Type B pancreatic cell (in vitro differentiated cells): ENCODE measurements around the gene MSH5. TPM values are rescaled to one million over a fixed set of nuclear protein-coding genes. Genes with fewer than 3 reads are reported as not detected.
"Not testable (repeated sequence)": the region's sequence is repeated elsewhere in the genome, so short reads cannot be mapped to it uniquely, and the experiment has no call there.

Experiments used
- DNase-seq: peaks from one replicate; pipeline ENCODE4 v3.0.0; 2021; ENCODE audit warnings: mixed read lengths; ENCODE audit not compliant: unreplicated experiment; ENCODE audit errors: extremely low spot score
- H3K27ac Mint-ChIP-seq: 2 replicates; pipeline ENCODE4 v1.8.0; 2021; ENCODE audit warnings: mild to moderate bottlenecking, mixed read lengths
- H3K27me3 Mint-ChIP-seq: 2 replicates; pipeline ENCODE4 v1.8.0; 2021; ENCODE audit warnings: mixed read lengths
- H3K36me3 Mint-ChIP-seq: 2 replicates; pipeline ENCODE4 v1.8.0; 2021; ENCODE audit warnings: mixed read lengths
- H3K4me1 Mint-ChIP-seq: one replicate; pipeline ENCODE4 v1.8.0; 2021; ENCODE audit warnings: mixed read lengths; ENCODE audit not compliant: unreplicated experiment
- H3K4me3 Mint-ChIP-seq: 2 replicates; pipeline ENCODE4 v1.8.0; 2021; ENCODE audit warnings: mild to moderate bottlenecking, mixed read lengths
- H3K9me3 Mint-ChIP-seq: 2 replicates; pipeline ENCODE4 v1.8.0; 2021; ENCODE audit warnings: mixed read lengths
- CTCF ChIP-seq: fragments of 200-600 bp; sonication (generic); conservative IDR thresholded peaks from 2 replicates; pipeline ENCODE4 v1.5.0; 2021; ENCODE audit warnings: antibody characterized with exemption, mild to moderate bottlenecking
- total RNA-seq: library from RNA; stranded (reverse); gene quantifications from 2 replicates; pipeline ENCODE4 v1.2.1, GENCODE V29; 2021; ENCODE audit warnings: low replicate concordance

The MSH5 gene
- total RNA-seq, 1 donor from 2014 or later, result 46.7 TPM

- peaks cover 15% of the 10 kb centered on the region for H3K4me1 Mint-ChIP-seq
- H3K36me3 Mint-ChIP-seq, result peaks cover 8% of the 10 kb centered on the region
- no peak for TF ChIP-seq CTCF
- H3K4me3 Mint-ChIP-seq, result peak overlapping the region; percentile 99
- H3K27me3 Mint-ChIP-seq, result no peaks in the 10 kb centered on the region
- H3K9me3 Mint-ChIP-seq, result no peaks in the 10 kb centered on the region
- no peak for DNase-seq
- H3K27ac Mint-ChIP-seq, result peak overlapping the region; percentile 99
These were observed 55.2 kb downstream of the MSH5 start for GRCh38 chr6:31794866-31795615.

- Mint-ChIP-seq H3K27ac (peak within 1 kb of the TSS; percentile 99), H3K36me3 (peaks cover 5% of the 10 kb centered on the region), H3K4me3 (peak within 1 kb of the TSS; percentile 99), H3K4me1 (peaks cover 15% of the 10 kb centered on the region), H3K27me3 (no peaks in the 10 kb centered on the region), H3K9me3 (no peaks in the 10 kb centered on the region)
- peak; percentile 86 for TF ChIP-seq CTCF
- peak; percentile 95 for DNase-seq
These were observed 56.0 kb downstream of the MSH5 start, which contains the start of gene VARS1 for GRCh38 chr6:31795616-31796298. Gene VARS1 (minus strand): TSS chr6:31795752. CDS start chr6:31795217, 535 bp downstream.

GRCh38 chr6:31796993-31797385, 57.2 kb downstream of the MSH5 start:
- Mint-ChIP-seq H3K9me3 (no peaks in the 10 kb centered on the region), H3K36me3 (peaks cover 3% of the 10 kb centered on the region), H3K4me3 (peak overlapping the region; percentile 15), H3K27ac (peak overlapping the region; percentile 20), H3K4me1 (peaks cover 9% of the 10 kb centered on the region), H3K27me3 (no peaks in the 10 kb centered on the region)
- no peak for TF ChIP-seq CTCF
- no peak for DNase-seq

- no peak for DNase-seq
- H3K36me3 Mint-ChIP-seq, result peaks cover 3% of the 10 kb centered on the region
- no peaks in the 10 kb centered on the region for H3K27me3 Mint-ChIP-seq
- peak overlapping the region; percentile 41 for H3K4me3 Mint-ChIP-seq
- H3K9me3 Mint-ChIP-seq, result no peaks in the 10 kb centered on the region
- peaks cover 9% of the 10 kb centered on the region for H3K4me1 Mint-ChIP-seq
- TF ChIP-seq CTCF, result no peak
- peak overlapping the region; percentile 55 for H3K27ac Mint-ChIP-seq
These were observed 57.8 kb downstream of the MSH5 start for GRCh38 chr6:31797588-31797987.

- peaks cover 3% of the 10 kb centered on the region for H3K36me3 Mint-ChIP-seq
- no peak for DNase-seq
- H3K27ac Mint-ChIP-seq, result no peak overlapping the region
- H3K27me3 Mint-ChIP-seq, result no peaks in the 10 kb centered on the region
- no peak for TF ChIP-seq CTCF
- no peak overlapping the region for H3K4me3 Mint-ChIP-seq
- no peaks in the 10 kb centered on the region for H3K4me1 Mint-ChIP-seq
- no peaks in the 10 kb centered on the region for H3K9me3 Mint-ChIP-seq
These were observed 60.0 kb downstream of the MSH5 start for GRCh38 chr6:31799781-31800180.

GRCh38 chr6:31801031-31801927, 61.5 kb downstream of the MSH5 start:
- not testable (repeated sequence) for H3K36me3 Mint-ChIP-seq, DNase-seq, H3K27ac Mint-ChIP-seq, H3K4me1 Mint-ChIP-seq, H3K9me3 Mint-ChIP-seq, H3K4me3 Mint-ChIP-seq, H3K27me3 Mint-ChIP-seq
